ENCODE results near the gene RAB3B.

GRCh38 chr1:51976846-51977602, 13.5 kb downstream of the RAB3B start:
- TF ChIP-seq EZH2 (IDR thresholded peaks at IDR 0.05; ENCODE audit: borderline replicate concordance) (no peak), CTCF (IDR thresholded peaks at IDR 0.05; ENCODE audit: poor library complexity) (no peak), EZH2phosphoT487 (IDR thresholded peaks at IDR 0.05; ENCODE audit: low read depth, severe bottlenecking, unreplicated experiment) (no peak)
